ENCODE data around the gene CSH1.

DNA sequence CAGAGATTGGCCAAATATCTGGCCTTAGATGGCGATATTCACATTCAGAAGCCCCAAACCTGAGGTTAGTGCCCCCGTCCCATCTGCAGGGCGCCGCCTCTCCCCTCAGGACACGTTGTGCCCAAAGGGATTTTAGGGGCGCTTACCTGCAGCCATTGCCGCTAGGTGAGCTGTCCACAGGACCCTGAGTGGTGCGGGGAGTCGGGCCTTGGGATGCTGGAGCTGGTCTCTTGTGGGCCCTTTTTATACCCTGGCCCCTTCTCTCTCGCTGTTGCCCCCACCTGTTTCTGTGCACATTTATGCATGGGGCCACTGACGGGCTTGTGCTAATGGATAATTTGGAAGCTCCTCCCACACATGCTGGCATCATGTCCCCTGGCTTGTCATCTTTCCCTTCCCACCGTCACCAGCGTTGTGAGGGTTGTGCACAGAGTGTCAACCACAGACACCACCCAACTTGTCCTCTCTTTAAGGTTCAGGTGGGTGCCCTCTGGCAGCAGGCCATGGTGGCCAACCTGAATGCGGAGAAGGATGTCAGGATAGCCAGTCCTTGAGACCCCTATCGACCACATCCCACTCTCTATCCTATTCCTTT lies 14.8 kb upstream of the CSH1 start, which contains the start of gene CSHL1:
- TF ChIP-seq BHLHE40 (IDR thresholded peaks at IDR 0.05; ENCODE audit: low read depth, low read length) (no peak), CTCF (IDR thresholded peaks at IDR 0.05) (no peak), NR3C1 (IDR thresholded peaks at IDR 0.05) (no peak), ELK1 (IDR thresholded peaks at IDR 0.05; ENCODE audit: low read depth, low read length) (no peak), KDM1A (IDR thresholded peaks at IDR 0.05; ENCODE audit: low read depth) (no peak), E2F6 (IDR thresholded peaks at IDR 0.05; ENCODE audit: borderline replicate concordance, low read depth) (no peak), CHD4 (IDR thresholded peaks at IDR 0.05; ENCODE audit: borderline replicate concordance) (no peak), RNF2 (IDR thresholded peaks at IDR 0.05; ENCODE audit: borderline replicate concordance, low read depth) (no peak), EP300 (IDR thresholded peaks at IDR 0.05) (no peak), USF2 (IDR thresholded peaks at IDR 0.05) (no peak)
- TF ChIP-seq, protein P1, sequence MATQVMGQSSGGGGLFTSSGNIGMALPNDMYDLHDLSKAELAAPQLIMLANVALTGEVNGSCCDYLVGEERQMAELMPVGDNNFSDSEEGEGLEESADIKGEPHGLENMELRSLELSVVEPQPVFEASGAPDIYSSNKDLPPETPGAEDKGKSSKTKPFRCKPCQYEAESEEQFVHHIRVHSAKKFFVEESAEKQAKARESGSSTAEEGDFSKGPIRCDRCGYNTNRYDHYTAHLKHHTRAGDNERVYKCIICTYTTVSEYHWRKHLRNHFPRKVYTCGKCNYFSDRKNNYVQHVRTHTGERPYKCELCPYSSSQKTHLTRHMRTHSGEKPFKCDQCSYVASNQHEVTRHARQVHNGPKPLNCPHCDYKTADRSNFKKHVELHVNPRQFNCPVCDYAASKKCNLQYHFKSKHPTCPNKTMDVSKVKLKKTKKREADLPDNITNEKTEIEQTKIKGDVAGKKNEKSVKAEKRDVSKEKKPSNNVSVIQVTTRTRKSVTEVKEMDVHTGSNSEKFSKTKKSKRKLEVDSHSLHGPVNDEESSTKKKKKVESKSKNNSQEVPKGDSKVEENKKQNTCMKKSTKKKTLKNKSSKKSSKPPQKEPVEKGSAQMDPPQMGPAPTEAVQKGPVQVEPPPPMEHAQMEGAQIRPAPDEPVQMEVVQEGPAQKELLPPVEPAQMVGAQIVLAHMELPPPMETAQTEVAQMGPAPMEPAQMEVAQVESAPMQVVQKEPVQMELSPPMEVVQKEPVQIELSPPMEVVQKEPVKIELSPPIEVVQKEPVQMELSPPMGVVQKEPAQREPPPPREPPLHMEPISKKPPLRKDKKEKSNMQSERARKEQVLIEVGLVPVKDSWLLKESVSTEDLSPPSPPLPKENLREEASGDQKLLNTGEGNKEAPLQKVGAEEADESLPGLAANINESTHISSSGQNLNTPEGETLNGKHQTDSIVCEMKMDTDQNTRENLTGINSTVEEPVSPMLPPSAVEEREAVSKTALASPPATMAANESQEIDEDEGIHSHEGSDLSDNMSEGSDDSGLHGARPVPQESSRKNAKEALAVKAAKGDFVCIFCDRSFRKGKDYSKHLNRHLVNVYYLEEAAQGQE (IDR thresholded peaks at IDR 0.05): no peak

All from A549 (cell line).